NCI-H2107 treated with DMSO at 0.1 percent for 48 hours (cell line): ENCODE measurements around the gene TBC1D19.
"Not testable (repeated sequence)": the region's sequence is repeated elsewhere in the genome, so short reads cannot be mapped to it uniquely, and the experiment has no call there.

Experiments used
- DNase-seq: peaks from one replicate; lab custom pipeline; 2025; ENCODE audit not compliant: unreplicated experiment; lab: John Stamatoyannopoulos, UW

Gene TBC1D19

DNA sequence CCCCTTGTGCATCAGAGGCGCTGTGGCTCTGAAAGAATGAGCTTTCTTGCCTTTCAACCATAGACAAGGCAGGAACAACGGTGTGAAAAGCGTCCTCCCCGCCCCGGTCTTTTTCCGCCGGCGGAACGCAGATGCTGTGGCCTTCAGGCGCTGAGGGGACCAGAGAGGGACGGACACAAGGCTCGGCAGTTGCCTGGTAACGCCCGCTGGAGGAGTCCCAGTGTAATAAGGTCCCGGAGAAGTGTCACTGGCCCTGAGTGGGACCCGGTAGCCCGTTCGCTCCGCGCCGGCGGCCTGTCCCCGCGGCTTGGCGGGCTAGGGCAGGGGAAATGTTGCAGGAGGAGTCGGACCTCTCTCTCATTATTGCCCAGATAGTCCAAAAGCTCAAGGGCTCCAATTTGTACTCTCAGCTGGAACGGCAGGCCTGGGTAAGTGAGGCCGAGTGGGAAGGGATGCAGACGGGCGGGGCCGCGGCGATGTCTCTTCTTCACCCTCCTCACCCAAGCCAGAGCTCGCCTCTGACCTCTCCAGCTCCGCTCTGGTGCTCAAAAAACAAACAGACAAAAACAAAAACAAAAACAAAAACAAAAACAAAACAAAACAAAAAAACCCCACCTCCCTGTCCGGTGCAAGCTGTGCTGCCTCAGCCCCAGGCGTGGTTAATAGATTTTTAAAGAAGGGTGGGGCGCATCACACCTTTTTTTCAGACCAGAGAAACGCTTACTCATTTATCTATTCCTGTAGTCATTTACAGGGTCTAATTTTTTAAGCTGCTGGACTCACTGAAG lies at the start of gene TBC1D19:
TSS of gene TBC1D19 (plus strand) at position 220 of the 788 bp plus-strand sequence. CDS start at position 330, 110 bp downstream.
- peak; percentile 60 for DNase-seq

DNA sequence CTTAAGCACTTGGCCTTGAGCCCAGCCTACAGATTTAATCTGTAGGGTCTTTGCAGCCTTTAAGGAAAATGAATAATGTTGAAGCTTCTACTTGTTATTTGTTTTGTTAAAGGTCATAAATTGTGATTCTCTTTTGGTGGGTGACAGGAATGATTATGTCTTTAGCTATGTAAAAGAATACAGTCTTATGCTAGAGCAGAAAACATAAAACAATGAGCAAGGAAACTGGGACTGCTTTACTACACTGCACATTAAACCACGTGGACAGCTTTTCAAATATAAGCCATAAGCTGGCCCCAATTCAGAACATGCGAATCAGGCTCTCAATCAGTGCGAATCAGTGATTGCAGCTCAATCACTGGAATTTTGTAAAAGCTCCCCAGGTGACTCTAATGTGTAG lies 40.9 kb upstream of the TBC1D19 start:
- no peak for DNase-seq

DNA sequence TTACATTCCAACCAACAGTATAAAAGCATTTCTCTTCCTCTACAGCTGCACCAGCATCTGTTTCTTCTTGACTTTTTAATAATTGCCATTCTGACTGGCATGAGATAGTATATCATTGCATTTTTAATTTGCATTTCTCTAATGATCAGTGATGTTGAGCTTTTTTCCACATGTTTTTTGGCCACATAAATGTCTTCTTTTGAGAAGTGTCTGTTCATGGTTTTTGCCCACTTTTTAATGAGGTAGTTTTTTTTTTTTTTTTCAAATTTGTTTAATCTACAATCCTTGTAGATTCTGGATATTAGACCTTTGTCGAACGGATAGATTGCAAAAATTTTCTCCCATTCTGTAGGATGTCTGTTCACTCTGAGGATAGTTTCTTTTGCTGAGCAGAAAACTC lies 39.5 kb upstream of the TBC1D19 start:
- DNase-seq: no peak

GRCh38 chr4:26548379-26548778 lies 35.5 kb upstream of the TBC1D19 start:
- DNase-seq: not testable (repeated sequence)

DNA sequence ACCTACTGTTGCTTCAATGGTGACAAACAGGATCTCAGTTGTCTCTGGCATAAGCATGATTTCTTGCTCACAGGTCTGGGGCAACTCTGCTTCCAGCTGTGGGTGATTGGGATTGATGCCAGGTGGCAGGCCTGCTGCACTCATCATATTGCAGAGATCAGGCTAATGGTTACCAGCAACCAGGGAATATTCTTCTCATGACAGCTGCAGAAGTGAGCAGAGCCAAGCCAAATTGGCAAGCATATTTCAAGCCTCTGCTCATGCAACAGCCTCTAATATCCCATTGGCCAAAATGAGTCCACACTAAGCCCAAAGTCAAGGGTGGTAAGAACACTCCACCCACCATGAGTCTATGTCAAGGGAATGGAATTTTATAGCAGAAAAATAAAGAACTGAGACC lies 26.7 kb upstream of the TBC1D19 start:
- no peak for DNase-seq

- no peak for DNase-seq
Observed at GRCh38 chr4:26558166-26558895, 25.6 kb upstream of the TBC1D19 start.

GRCh38 chr4:26566133-26566532 lies 17.8 kb upstream of the TBC1D19 start:
- DNase-seq: no peak

DNA sequence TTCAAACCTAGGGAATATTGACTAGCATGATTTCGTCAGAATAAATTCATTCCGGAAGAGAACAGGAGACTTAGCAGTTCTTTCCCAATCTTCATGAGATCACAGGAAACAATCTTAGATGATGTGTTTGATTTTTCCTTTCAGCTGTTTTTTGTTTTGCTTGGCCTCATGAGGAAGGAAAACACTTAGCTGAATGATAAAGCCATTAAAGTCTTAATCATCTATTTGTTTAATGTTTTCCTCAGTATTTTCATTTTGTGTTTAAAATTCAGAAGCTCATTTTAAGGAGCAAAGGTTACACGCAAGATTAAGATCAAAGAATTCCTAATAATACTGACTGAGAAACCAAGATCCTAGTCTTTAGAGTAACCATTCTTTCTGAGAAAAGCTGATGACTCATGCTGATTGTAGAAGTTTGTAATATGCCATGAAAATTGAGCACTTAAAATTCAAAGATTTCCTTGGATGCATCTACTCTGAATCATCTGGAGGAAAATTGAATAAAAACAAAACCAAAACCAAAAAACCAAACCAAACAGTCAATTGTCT lies 15.4 kb upstream of the TBC1D19 start:
- no peak for DNase-seq

DNA sequence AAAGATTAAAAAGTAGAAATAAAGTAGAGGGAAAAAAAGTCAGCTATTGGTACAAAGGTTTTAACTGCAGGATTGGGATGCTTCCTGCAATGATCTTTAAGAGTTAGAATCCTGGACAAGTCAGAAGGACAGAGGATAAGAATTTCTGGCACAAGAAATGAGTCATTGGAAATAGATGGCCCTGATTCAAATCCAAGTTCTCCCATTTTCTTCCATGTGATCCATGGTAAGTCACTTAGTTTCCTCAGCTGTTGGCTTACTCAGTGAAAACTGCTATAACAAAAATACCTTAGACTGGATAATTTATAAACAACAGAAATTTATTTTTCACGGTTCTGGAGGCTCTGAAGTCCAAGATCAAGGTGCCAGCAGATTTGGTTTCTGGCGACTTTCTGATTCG lies 13.3 kb upstream of the TBC1D19 start:
- no peak for DNase-seq

DNA sequence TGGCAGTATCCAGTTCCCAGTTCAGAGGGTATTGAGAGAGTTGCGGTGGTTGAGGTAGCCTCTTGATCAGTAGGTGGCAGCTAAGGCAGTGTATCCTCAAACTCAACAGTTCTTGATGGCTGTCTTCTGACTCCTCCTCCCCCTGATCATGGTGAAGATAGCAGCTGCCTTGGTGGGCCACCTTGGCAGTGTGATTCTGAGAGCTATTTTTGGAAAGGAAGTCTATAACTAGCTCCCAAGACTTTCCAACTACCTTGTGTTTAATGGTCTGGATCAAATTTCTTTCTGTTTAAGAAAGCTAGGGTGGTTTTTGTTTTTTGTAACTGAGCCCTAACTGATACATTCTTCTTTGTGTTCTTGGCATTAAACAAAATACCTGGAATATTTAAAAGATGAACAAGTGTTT lies 10.5 kb upstream of the TBC1D19 start:
- DNase-seq: no peak

DNA sequence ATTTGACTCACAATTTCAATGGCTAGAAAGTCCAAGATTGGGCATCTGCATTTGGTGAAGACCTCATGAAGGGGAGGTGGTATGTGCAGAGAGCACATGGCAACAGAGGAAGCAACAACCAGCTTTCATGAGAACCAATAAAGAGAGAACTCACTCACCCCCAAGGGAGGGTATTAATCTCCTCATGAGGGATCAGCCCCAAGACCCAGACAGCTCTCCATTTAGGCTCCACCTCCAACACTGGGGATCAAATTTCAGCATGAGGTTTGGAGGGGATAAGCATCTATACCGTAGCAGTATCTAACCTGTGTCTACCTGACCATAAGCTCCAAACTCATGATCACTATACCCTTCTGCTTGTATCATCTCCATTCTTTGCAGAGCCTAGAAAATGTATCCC lies 9.3 kb upstream of the TBC1D19 start:
- no peak for DNase-seq

DNA sequence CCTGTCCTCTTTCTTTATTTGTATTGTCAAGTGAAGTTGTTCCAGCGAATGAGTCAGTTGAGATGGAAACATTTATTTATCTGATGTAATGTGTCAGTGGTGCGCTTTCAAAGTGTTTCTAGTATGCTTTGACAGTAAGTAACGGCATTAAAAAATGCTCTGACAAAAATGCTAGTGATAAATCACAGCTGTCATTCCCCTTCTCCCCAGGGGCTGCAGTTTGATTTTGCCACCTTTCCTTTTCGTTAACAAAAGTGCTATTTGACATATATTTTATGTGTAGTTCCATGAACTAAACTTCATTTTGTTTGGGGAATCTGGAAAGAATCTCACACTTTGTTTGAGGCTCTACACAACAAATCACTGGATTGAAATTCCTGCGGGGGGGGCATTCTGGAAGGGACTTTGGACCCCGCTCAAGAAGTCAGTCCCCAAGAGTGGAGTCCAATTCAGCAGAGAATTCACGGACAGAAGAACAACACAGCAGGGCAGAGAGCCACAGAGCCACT lies 7.6 kb upstream of the TBC1D19 start:
- DNase-seq: no peak

GRCh38 chr4:26577066-26577465 lies 6.8 kb upstream of the TBC1D19 start:
- DNase-seq: no peak

DNA sequence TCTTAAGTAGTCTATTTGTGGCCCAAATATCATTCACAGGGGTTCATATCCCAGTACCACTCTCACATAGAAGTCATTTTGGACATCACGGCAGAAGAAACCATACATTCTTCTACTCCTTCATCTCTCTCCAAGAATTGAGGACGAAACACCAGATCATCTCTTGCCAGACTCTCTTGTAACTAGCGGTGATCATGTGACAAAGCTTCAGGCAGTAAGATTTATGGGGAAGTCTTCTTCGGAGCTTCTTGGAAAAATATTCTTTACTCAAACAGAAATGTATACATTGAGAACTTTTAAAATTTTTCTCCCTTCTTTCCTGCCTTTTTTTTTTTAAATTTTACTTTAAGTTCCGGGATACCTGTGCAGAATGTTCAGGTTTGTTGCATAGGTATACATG lies 4.7 kb upstream of the TBC1D19 start:
- no peak for DNase-seq

- not testable (repeated sequence) for DNase-seq
Observed at GRCh38 chr4:26581341-26581740, 2.5 kb upstream of the TBC1D19 start.

- DNase-seq: peak; percentile 60
Observed at GRCh38 chr4:26583538-26583864, 383 bp upstream of the TBC1D19 start.

DNA sequence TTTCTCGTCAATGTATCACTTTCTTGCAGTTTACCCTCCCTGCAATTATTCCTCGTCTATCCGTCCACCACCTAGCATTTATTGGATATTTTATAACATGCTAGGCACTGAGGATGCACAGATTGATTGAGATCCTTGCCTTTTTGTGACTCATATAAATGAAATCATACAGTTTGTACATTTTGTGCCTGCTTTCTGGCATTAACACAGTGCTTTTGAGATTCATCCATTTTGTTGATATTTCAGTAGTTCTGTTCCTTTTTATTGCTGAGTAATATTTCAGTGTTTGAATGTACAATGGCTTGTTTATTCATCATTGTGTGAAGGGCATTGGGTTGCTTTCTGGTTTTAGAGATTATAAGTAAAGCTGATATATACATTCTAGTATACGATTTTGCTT lies 841 bp downstream of the TBC1D19 start:
- no peak for DNase-seq

- no peak for DNase-seq
Observed at GRCh38 chr4:26589705-26590104, 5.8 kb downstream of the TBC1D19 start.

DNA sequence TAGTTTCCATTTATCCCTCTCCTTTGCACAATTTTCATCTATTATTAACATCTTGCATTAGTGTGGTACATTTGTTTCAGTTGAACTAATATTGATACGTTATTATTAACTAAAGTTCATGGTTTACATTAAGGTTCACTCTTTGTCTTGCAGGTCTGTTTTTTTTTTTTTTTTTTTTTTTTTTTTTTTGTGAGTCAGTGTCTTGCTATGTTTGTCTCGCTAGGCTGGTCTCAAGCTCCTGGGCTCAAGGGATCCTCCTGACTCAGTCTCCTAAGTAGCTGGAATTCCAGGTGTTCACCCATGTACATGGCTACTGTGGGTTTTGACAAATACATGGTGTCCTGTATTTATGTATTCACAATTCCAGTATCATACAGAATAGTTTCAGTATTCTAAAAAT lies 6.8 kb downstream of the TBC1D19 start:
- no peak for DNase-seq

DNA sequence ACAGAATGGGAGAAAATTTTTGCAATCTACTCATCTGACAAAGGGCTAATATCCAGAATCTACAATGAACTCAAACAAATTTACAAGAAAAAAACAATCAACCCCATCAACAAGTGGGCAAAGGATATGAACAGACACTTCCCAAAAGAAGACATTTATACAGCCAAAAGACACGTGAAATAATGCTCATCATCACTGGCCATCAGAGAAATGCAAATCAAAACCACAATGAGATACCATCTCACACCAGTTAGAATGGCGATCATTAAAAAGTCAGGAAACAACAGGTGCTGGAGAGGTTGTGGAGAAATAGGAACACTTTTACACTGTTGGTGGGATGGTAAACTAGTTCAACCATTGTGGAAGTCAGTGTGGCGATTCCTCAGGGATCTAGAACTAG lies 9.7 kb downstream of the TBC1D19 start:
- not testable (repeated sequence) for DNase-seq

DNA sequence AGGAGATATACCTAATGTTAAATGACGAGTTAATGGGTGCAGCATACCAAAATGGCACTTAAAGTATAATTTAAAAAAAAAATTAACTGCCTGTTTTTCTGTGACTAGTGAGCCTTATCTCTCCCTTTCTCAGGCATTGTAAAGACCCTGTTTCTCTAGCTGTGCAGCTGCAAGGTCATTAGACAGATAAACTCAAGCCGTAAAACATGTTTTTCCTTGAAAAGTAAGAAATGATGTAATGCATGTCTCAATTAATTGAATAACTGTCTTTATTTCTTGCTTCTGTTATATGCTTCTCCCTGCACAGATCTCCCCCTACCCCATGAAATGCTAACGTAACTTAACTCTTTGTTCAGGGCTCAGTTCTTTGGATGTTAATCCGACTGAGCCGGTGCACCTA lies 10.5 kb downstream of the TBC1D19 start:
- DNase-seq: no peak

DNA sequence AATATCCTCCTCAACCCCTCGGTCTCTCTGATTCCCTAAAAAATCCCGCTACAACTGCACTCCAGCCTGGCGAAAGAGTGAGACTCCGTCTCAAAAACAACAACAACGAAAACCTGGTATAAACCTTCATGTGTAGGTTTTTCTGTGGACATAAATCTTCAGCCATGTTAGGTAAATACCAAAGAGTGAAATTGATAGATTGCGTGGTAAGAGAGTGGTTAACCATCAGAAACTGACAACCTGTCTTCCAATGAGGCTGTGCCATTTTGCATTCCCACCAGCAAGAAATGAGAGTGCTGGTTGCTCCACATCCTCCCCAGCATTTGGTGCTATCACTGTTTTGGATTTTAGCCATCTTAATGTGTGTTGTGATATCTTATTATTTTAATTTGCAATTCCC lies 10.9 kb downstream of the TBC1D19 start:
- DNase-seq: no peak
